Activated B cell treated with CpG ODN at 0.5 μM for 24 hours (primary cell): Measurements from ENCODE around the gene LLGL1. TPM values are rescaled to one million over a fixed set of nuclear protein-coding genes. Genes with fewer than 3 reads are reported as not detected.

ENCODE experiments used
- ATAC-seq: fragments of 200-7000 bp; cut with Tn5 transposase; one replicate; pipeline ENCODE4 v1.10.0; 2021; ENCODE audit warnings: low read depth, mild to moderate bottlenecking, moderate library complexity
- CTCF ChIA-PET: fragments of 350-600 bp; sonication (Branson Sonifier 250); formaldehyde crosslinking; loops from one replicate; lab custom pipeline; 2021; ENCODE audit warnings: antibody characterized with exemption; lab: Charles Lee
- POLR2A ChIA-PET: fragments of 350-600 bp; sonication (Branson Sonifier 250); formaldehyde crosslinking; loops from one replicate; lab custom pipeline; 2021; ENCODE audit warnings: antibody characterized with exemption; lab: Charles Lee
- DNase-seq: peaks from one replicate; pipeline ENCODE4 v3.0.0; 2022
- H3K27ac Mint-ChIP-seq: one replicate; pipeline ENCODE4 v1.8.0; 2020; ENCODE audit warnings: mixed read lengths
- H3K27me3 Mint-ChIP-seq: one replicate; pipeline ENCODE4 v1.8.0; 2021; ENCODE audit warnings: mixed read lengths
- H3K36me3 Mint-ChIP-seq: one replicate; pipeline ENCODE4 v1.8.0; 2021; ENCODE audit warnings: low read depth, mixed read lengths
- H3K4me1 Mint-ChIP-seq: one replicate; pipeline ENCODE4 v1.8.0; 2021; ENCODE audit warnings: mixed read lengths
- H3K4me3 Mint-ChIP-seq: one replicate; pipeline ENCODE4 v1.8.0; 2020; ENCODE audit warnings: mild to moderate bottlenecking, mixed read lengths
- H3K9me3 Mint-ChIP-seq: one replicate; pipeline ENCODE4 v1.8.0; 2020; ENCODE audit warnings: mixed read lengths
- CTCF ChIP-seq: fragments of 200-600 bp; IDR thresholded peaks from one replicate; pipeline ENCODE4 v1.8.0; 2022; ENCODE audit warnings: antibody characterized with exemption, mild to moderate bottlenecking
- intact Hi-C: fragments of 100-400 bp; cut with micrococcal nuclease; formaldehyde crosslinking; loops from one replicate; pipeline ENCODE4 v1.15.1; 2024
- total RNA-seq: library from RNA; stranded (reverse); gene quantifications from 2 replicates; pipeline ENCODE4 v1.2.3, GENCODE V29; 2022

LLGL1 gene
- total RNA-seq, 1 donor from 2014 or later = 10.5 TPM

- H3K27me3 Mint-ChIP-seq = no peaks in the 10 kb centered on the region
- no peaks in the 10 kb centered on the region for H3K4me1 Mint-ChIP-seq
- intact Hi-C loops = no loop called here
- H3K4me3 Mint-ChIP-seq = no peak overlapping the region
- DNase-seq (no peak), ATAC-seq (no peak)
- TF ChIP-seq CTCF = no peak
- H3K27ac Mint-ChIP-seq = no peak overlapping the region
- no peaks in the 10 kb centered on the region for H3K9me3 Mint-ChIP-seq
- H3K36me3 Mint-ChIP-seq = peaks cover 80% of the 10 kb centered on the region
- POLR2A ChIA-PET = no interaction called here
- CTCF ChIA-PET = no interaction called here
These were observed 56.4 kb downstream of the LLGL1 start for GRCh38 chr17:18281788-18282187.

- no peak for TF ChIP-seq CTCF
- ChIA-PET CTCF (no interaction called here), POLR2A (no interaction called here)
- H3K9me3 Mint-ChIP-seq = no peaks in the 10 kb centered on the region
- peaks cover 82% of the 10 kb centered on the region for H3K36me3 Mint-ChIP-seq
- H3K4me1 Mint-ChIP-seq = no peaks in the 10 kb centered on the region
- intact Hi-C loops = no loop called here
- DNase-seq = no peak
- no peak for ATAC-seq
- no peaks in the 10 kb centered on the region for H3K27me3 Mint-ChIP-seq
- H3K4me3 Mint-ChIP-seq = no peak overlapping the region
- H3K27ac Mint-ChIP-seq = no peak overlapping the region
These were observed 59.9 kb downstream of the LLGL1 start for GRCh38 chr17:18285296-18285695.

- ChIA-PET CTCF (no interaction called here), POLR2A (no interaction called here)
- no peak for DNase-seq
- H3K27me3 Mint-ChIP-seq = no peaks in the 10 kb centered on the region
- no peak overlapping the region for H3K4me3 Mint-ChIP-seq
- peaks cover 7% of the 10 kb centered on the region for H3K4me1 Mint-ChIP-seq
- H3K36me3 Mint-ChIP-seq = peaks cover 64% of the 10 kb centered on the region
- no peak for ATAC-seq
- no peak for TF ChIP-seq CTCF
- no peak overlapping the region for H3K27ac Mint-ChIP-seq
- H3K9me3 Mint-ChIP-seq = no peaks in the 10 kb centered on the region
- intact Hi-C loops = no loop called here
These were observed 66.5 kb downstream of the LLGL1 start for GRCh38 chr17:18291718-18292540.

Other genes with a start within 250 kb of the LLGL1 start
- gene ATPAF2, start 186.5 kb upstream of the LLGL1 start, total RNA-seq = 60.7 and 69.1 TPM in 2 replicates
- gene GID4, start 186.2 kb upstream of the LLGL1 start, total RNA-seq = 6.8 and 7.3 TPM in 2 replicates
- gene DRG2, start 137.7 kb upstream of the LLGL1 start, total RNA-seq = 55.7 and 67.1 TPM in 2 replicates
- gene MYO15A, start 116.9 kb upstream of the LLGL1 start, total RNA-seq = 0.73 and 1.3 TPM in 2 replicates
- 72.8 and 74.6 TPM in 2 replicates for gene ALKBH5, start 41.8 kb upstream of the LLGL1 start, total RNA-seq
- 291 and 301 TPM in 2 replicates for gene FLII, start 33.1 kb downstream of the LLGL1 start, total RNA-seq
- gene MIEF2, start 35.0 kb downstream of the LLGL1 start, total RNA-seq = 5.6 and 8.8 TPM in 2 replicates
- gene TOP3A, start 89.4 kb downstream of the LLGL1 start, total RNA-seq = 44.8 and 46.4 TPM in 2 replicates
- gene SMCR8, start 89.7 kb downstream of the LLGL1 start, total RNA-seq = 32.5 and 36.9 TPM in 2 replicates
- gene SHMT1, start 137.9 kb downstream of the LLGL1 start, total RNA-seq = 17.9 and 18.4 TPM in 2 replicates
- not detected in 2 replicates for gene EVPLL, start 152.1 kb downstream of the LLGL1 start, total RNA-seq